Mesenchymal stem cell (in vitro differentiated cells and primary cell): ENCODE data around the gene ALDH5A1.
A peak's percentile ranks its signal among the peaks of the same experiment; 100 is the strongest.

Experiments used
- DNase-seq: peaks from one replicate; pipeline ENCODE4 v3.0.0-alpha.2; 2013
- H2AFZ ChIP-seq: one replicate; pipeline ENCODE4 v1.6.1; 2013; ENCODE audit warnings: low read depth, mild to moderate bottlenecking, control low read depth, inconsistent platforms, low read length, moderate library complexity
- H2AK5ac ChIP-seq: 2 replicates; pipeline ENCODE4 v1.6.1; 2013; ENCODE audit warnings: low read length, moderate library complexity, mild to moderate bottlenecking, inconsistent platforms; ENCODE audit not compliant: severe bottlenecking
- H2BK120ac ChIP-seq: one replicate; pipeline ENCODE4 v1.6.1; 2013; ENCODE audit warnings: low read depth, mild to moderate bottlenecking, inconsistent platforms, low read length, moderate library complexity
- H2BK12ac ChIP-seq, 2 experiments: one replicate each; pipeline ENCODE4 v1.6.1; 2013; ENCODE audit warnings: inconsistent platforms in 2 of 2, low read length in 2 of 2, mild to moderate bottlenecking in 2 of 2, moderate library complexity in 2 of 2, control low read depth in 1 of 2
- H2BK15ac ChIP-seq: one replicate; pipeline ENCODE4 v1.6.1; 2013; ENCODE audit warnings: mild to moderate bottlenecking, low read depth, inconsistent platforms; ENCODE audit not compliant: poor library complexity, severe bottlenecking
- H2BK5ac ChIP-seq: 2 replicates; pipeline ENCODE4 v1.6.1; 2013; ENCODE audit warnings: low read depth, mild to moderate bottlenecking, low read length, control low read depth, inconsistent platforms; ENCODE audit not compliant: poor library complexity, severe bottlenecking
- H3K14ac ChIP-seq, 2 experiments: one replicate each; pipeline ENCODE4 v1.6.1; 2013; ENCODE audit warnings: inconsistent platforms in 2 of 2, low read length in 2 of 2, control low read depth in 1 of 2, mild to moderate bottlenecking in 1 of 2, moderate library complexity in 1 of 2
- H3K18ac ChIP-seq, 2 experiments: one replicate each; pipeline ENCODE4 v1.6.1; 2013; ENCODE audit warnings: inconsistent platforms in 2 of 2, low read length in 2 of 2, control low read depth in 1 of 2, low read depth in 1 of 2, mild to moderate bottlenecking in 1 of 2
- H3K23ac ChIP-seq, 2 experiments: one replicate each; pipeline ENCODE4 v1.6.1; 2013; ENCODE audit warnings: inconsistent platforms in 2 of 2, low read length in 2 of 2, mild to moderate bottlenecking in 2 of 2, moderate library complexity in 2 of 2, control low read depth in 1 of 2
- H3K27ac ChIP-seq: 2 replicates; pipeline ENCODE4 v1.5.1; 2013; ENCODE audit warnings: mild to moderate bottlenecking, moderate library complexity, low read length, control low read depth, inconsistent platforms; ENCODE audit not compliant: poor library complexity, severe bottlenecking
- H3K27me3 ChIP-seq, 2 experiments: 2 replicates each; pipeline versions ENCODE4 v1.6.1 to v1.7.0; 2013; ENCODE audit warnings: low read length in 2 of 2, mild to moderate bottlenecking in 2 of 2, moderate library complexity in 2 of 2, control low read depth in 1 of 2, inconsistent platforms in 1 of 2; ENCODE audit not compliant: control insufficient read depth in 1 of 2, insufficient read depth in 1 of 2
- H3K36me3 ChIP-seq, 2 experiments: 2 replicates each; pipeline versions ENCODE4 v1.6.1 to v1.7.0; 2013; ENCODE audit warnings: low read length in 2 of 2, control low read depth in 1 of 2, inconsistent platforms in 1 of 2, low read depth in 1 of 2, mild to moderate bottlenecking in 1 of 2; ENCODE audit not compliant: insufficient read depth in 2 of 2, control insufficient read depth in 1 of 2
- H3K4ac ChIP-seq, 2 experiments: one replicate each; pipeline ENCODE4 v1.6.1; 2013; ENCODE audit warnings: inconsistent platforms in 2 of 2, low read length in 2 of 2, mild to moderate bottlenecking in 2 of 2, moderate library complexity in 2 of 2, control low read depth in 1 of 2, low read depth in 1 of 2
- H3K4me1 ChIP-seq: 2 replicates; pipeline ENCODE4 v1.6.1; 2013; ENCODE audit warnings: low read depth, low read length, control low read depth; ENCODE audit not compliant: control insufficient read depth, insufficient read depth
- H3K4me2 ChIP-seq: 2 replicates; pipeline ENCODE4 v1.6.1; 2013; ENCODE audit warnings: low read length, mild to moderate bottlenecking, inconsistent platforms; ENCODE audit not compliant: poor library complexity, severe bottlenecking
- H3K4me3 ChIP-seq, 2 experiments: 2 replicates each; pipeline versions ENCODE4 v1.5.1 to v1.7.0; 2013; ENCODE audit warnings: low read length in 2 of 2, mild to moderate bottlenecking in 2 of 2, control low read depth in 1 of 2, low read depth in 1 of 2; ENCODE audit not compliant: insufficient read depth in 1 of 2
- H3K79me1 ChIP-seq: replicated peaks from 2 replicates; pipeline ENCODE4 v1.6.1; 2013; ENCODE audit warnings: mild to moderate bottlenecking, control low read depth, low read length, inconsistent platforms; ENCODE audit not compliant: poor library complexity, severe bottlenecking
- H3K9ac ChIP-seq: 2 replicates; pipeline ENCODE4 v1.7.0; 2013; ENCODE audit warnings: mild to moderate bottlenecking, low read length, moderate library complexity
- H3K9me3 ChIP-seq: 2 replicates; pipeline ENCODE4 v1.7.0; 2013; ENCODE audit warnings: mild to moderate bottlenecking, low read length; ENCODE audit not compliant: control insufficient read depth
- H4K8ac ChIP-seq: one replicate; pipeline ENCODE4 v1.6.1; 2013; ENCODE audit warnings: inconsistent platforms, mild to moderate bottlenecking, low read length, moderate library complexity
- H4K91ac ChIP-seq: one replicate; pipeline ENCODE4 v1.6.1; 2013; ENCODE audit warnings: mild to moderate bottlenecking, low read length, inconsistent platforms
- WGBS: methylation state at CpG from one replicate; pipeline ENCODE4 v1.1.7; 2013; ENCODE audit warnings: mixed read lengths; 5-methylcytosine and 5-hydroxymethylcytosine counted together

The ALDH5A1 gene

GRCh38 chr6:24581084-24581669 lies 86.4 kb downstream of the ALDH5A1 start:
- Histone ChIP-seq H3K27me3 (peaks cover under 1 to 3% of the 10 kb centered on the region in 2 experiments), H3K14ac (no peak overlapping the region), H3K18ac (no peak overlapping the region), H3K79me1 (no peaks in the 10 kb centered on the region), H3K4me2 (no peak overlapping the region), H2BK15ac (no peak overlapping the region), H2BK5ac (no peak overlapping the region), H4K91ac (no peak overlapping the region), H3K36me3 (no peaks in the 10 kb centered on the region), H3K27ac (no peak overlapping the region), H2AFZ (no peak overlapping the region), H4K8ac (no peak overlapping the region), H3K4ac (no peak overlapping the region), H3K4me3 (no peak overlapping the region), H2BK12ac (no peak overlapping the region), H2AK5ac (no peak overlapping the region), H3K9ac (no peak overlapping the region), H3K9me3 (no peaks in the 10 kb centered on the region), H3K4me1 (peaks cover 1% of the 10 kb centered on the region), H2BK120ac (no peak overlapping the region), H3K23ac (no peak overlapping the region)
- WGBS, result 61% methylated on average over 7 of the region's 7 CpGs
- peak; percentile 67 for DNase-seq

- H3K9me3 ChIP-seq, result no peaks in the 10 kb centered on the region
- no peak overlapping the region for H2BK5ac ChIP-seq
- WGBS, result 18% methylated on average over 7 of the region's 15 CpGs
- H2BK12ac ChIP-seq, result no peak overlapping the region
- no peak overlapping the region for H2BK15ac ChIP-seq
- H2AFZ ChIP-seq, result no peak overlapping the region
- no peak overlapping the region for H3K23ac ChIP-seq
- no peaks in the 10 kb centered on the region for H3K79me1 ChIP-seq
- no peaks in the 10 kb centered on the region for H3K36me3 ChIP-seq
- no peak overlapping the region for H3K4me2 ChIP-seq
- peak overlapping the region; percentile 50 for H3K9ac ChIP-seq
- H3K27ac ChIP-seq, result no peak overlapping the region
- no peak overlapping the region for H4K91ac ChIP-seq
- no peak overlapping the region for H2BK120ac ChIP-seq
- H3K4me1 ChIP-seq, result peaks cover 1% of the 10 kb centered on the region
- DNase-seq, result peak; percentile 70
- no peak overlapping the region for H4K8ac ChIP-seq
- no peak overlapping the region for H3K14ac ChIP-seq
- H3K18ac ChIP-seq, result no peak overlapping the region
- no peak overlapping the region for H3K4me3 ChIP-seq
- H2AK5ac ChIP-seq, result no peak overlapping the region
- H3K4ac ChIP-seq, result no peak overlapping the region
- H3K27me3 ChIP-seq, result peaks cover 4 to 15% of the 10 kb centered on the region in 2 experiments
Observed at GRCh38 chr6:24583463-24584381, 89.0 kb downstream of the ALDH5A1 start.

DNA sequence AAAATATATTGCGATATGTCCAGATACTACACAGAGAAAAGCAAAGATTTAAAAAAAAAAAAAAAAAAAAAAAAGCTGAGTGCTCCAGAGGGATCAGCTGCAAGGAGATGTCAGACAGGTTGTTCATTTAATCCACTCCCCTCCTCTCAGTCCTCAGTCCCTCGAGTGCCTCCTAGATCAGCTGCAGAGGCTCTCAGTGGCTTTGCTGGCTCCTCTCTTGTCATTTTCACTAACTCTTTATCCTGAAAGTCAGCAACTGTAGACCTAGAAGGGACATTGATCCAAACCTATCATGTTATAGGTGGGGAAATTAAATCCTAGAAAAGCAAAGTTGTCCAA lies 89.6 kb downstream of the ALDH5A1 start:
- no peak overlapping the region for H3K18ac ChIP-seq
- H2BK15ac ChIP-seq, result no peak overlapping the region
- no peak overlapping the region for H4K91ac ChIP-seq
- H3K4me2 ChIP-seq, result no peak overlapping the region
- no peaks in the 10 kb centered on the region for H3K79me1 ChIP-seq
- no peaks in the 10 kb centered on the region for H3K9me3 ChIP-seq
- H2BK5ac ChIP-seq, result no peak overlapping the region
- no peak overlapping the region for H3K4me3 ChIP-seq
- DNase-seq, result no peak
- H3K27me3 ChIP-seq, result peaks cover 4 to 15% of the 10 kb centered on the region in 2 experiments
- peaks cover 1% of the 10 kb centered on the region for H3K4me1 ChIP-seq
- H3K14ac ChIP-seq, result no peak overlapping the region
- H2BK12ac ChIP-seq, result no peak overlapping the region
- 93% methylated on average over 2 of the region's 2 CpGs for WGBS
- H3K23ac ChIP-seq, result no peak overlapping the region
- no peak overlapping the region for H3K4ac ChIP-seq
- no peaks in the 10 kb centered on the region for H3K36me3 ChIP-seq
- H4K8ac ChIP-seq, result no peak overlapping the region
- H2AFZ ChIP-seq, result no peak overlapping the region
- no peak overlapping the region for H2AK5ac ChIP-seq
- H3K27ac ChIP-seq, result no peak overlapping the region
- H2BK120ac ChIP-seq, result no peak overlapping the region
- H3K9ac ChIP-seq, result no peak overlapping the region
